C4-2B (cell line): ENCODE results near the gene RFTN1.

ENCODE experiments used
- ZFX ChIP-seq: fragments of 450-650 bp; IDR thresholded peaks from 2 replicates; pipeline ENCODE4 v1.6.1; 2017
- TF ChIP-seq, protein P1 (sequence below): fragments of 450-650 bp; conservative IDR thresholded peaks from 2 replicates; pipeline ENCODE4 v1.5.1; 2017; ENCODE audit warnings: mild to moderate bottlenecking

DNA sequence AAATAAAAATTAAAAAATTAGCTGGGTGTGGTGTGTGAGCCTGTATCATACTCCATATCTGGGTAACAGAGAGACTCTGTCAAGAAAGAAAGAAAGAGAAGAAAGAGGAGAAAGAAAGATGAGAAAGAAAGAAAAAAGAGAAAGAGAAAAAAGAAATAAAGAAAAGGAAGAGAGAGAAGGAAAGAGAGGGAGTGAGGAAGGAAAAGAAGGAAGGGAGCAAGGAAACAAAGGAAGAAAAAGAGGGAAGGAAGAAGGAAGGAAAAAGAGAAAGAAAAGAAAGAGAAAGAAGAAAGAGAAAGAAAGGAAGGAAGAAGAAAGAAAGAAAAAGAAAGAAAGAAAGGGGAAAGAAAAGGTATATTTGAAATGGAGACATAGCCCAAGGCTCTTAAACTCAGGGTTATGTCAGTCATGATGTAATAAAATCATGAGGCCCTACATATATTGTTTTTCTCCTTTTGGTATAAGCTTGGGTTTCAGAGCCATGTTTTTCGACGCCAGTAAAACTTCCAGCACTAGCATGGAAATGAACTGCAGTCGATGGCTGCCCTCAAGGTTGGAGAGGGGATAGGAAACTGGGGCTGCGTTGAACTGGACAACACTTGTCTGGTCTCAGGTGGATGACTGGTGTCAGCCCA is 38.0 kb upstream of the RFTN1 start:
- TF ChIP-seq, protein P1, sequence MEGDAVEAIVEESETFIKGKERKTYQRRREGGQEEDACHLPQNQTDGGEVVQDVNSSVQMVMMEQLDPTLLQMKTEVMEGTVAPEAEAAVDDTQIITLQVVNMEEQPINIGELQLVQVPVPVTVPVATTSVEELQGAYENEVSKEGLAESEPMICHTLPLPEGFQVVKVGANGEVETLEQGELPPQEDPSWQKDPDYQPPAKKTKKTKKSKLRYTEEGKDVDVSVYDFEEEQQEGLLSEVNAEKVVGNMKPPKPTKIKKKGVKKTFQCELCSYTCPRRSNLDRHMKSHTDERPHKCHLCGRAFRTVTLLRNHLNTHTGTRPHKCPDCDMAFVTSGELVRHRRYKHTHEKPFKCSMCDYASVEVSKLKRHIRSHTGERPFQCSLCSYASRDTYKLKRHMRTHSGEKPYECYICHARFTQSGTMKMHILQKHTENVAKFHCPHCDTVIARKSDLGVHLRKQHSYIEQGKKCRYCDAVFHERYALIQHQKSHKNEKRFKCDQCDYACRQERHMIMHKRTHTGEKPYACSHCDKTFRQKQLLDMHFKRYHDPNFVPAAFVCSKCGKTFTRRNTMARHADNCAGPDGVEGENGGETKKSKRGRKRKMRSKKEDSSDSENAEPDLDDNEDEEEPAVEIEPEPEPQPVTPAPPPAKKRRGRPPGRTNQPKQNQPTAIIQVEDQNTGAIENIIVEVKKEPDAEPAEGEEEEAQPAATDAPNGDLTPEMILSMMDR = no peak
- TF ChIP-seq ZFX = no peak
